Prostate gland (tissue), 2 donors: ENCODE measurements around the gene LHFPL3. TPM values are rescaled to one million over a fixed set of nuclear protein-coding genes. Genes with fewer than 3 reads are reported as not detected.

Experiments used
- DNase-seq: peaks from one replicate; pipeline ENCODE4 v3.0.0-alpha.2; 2019; ENCODE audit warnings: low spot score
- H3K27ac ChIP-seq, 2 donors: fragments of 200-600 bp; sonication (generic); 2 replicates each; pipeline ENCODE4 v1.5.1; 2017 to 2019
- H3K27me3 ChIP-seq: fragments of 200-600 bp; sonication (generic); replicated peaks from 2 replicates; pipeline ENCODE4 v1.5.1; 2019; ENCODE audit not compliant: insufficient read depth
- H3K36me3 ChIP-seq, 2 donors: fragments of 200-600 bp; sonication (generic); 1 replicate in 1 of 2; 2 replicates in 1 of 2; pipeline versions ENCODE4 v1.5.1 to v1.8.1; 2017 to 2019
- H3K4me1 ChIP-seq: fragments of 200-600 bp; sonication (generic); replicated peaks from 2 replicates; pipeline ENCODE4 v1.5.1; 2019
- H3K4me3 ChIP-seq, 2 donors: fragments of 200-600 bp; sonication (generic); 2 replicates each; pipeline ENCODE4 v1.5.1; 2017 to 2019
- H3K9me3 ChIP-seq: fragments of 200-600 bp; sonication (generic); 2 replicates; pipeline ENCODE4 v1.5.1; 2017
- POLR2A ChIP-seq: fragments of 450-650 bp; IDR thresholded peaks from one replicate; pipeline ENCODE4 v1.6.1; 2016; ENCODE audit warnings: antibody characterized with exemption, mild to moderate bottlenecking
- POLR2AphosphoS5 ChIP-seq: sonication (generic); formaldehyde crosslinking; IDR thresholded peaks from one replicate; pipeline ENCODE4 v1.6.1; 2017; ENCODE audit warnings: antibody characterized with exemption
- WGBS: methylation state at CpG from one replicate; pipeline ENCODE4 v1.1.5; 2018; 5-methylcytosine and 5-hydroxymethylcytosine counted together
- intact Hi-C: fragments of 100-400 bp; cut with DNase I; formaldehyde crosslinking; loops from one replicate; pipeline ENCODE4 v1.14.2; 2022
- total RNA-seq, 2 donors: library from RNA; depleted of rRNA; stranded (reverse); fragments of >200 nt; gene quantifications; one replicate each; pipeline ENCODE4 v1.1.0, GENCODE V29; 2016
- TF ChIP-seq, protein P1 (sequence below), 4 experiments: fragments of 200-600 bp in 2 of 4; fragments of 450-650 bp in 2 of 4; sonication (generic) in 2 of 4; IDR thresholded peaks; 1 replicate in 3 of 4; 2 replicates in 1 of 4; pipeline ENCODE4 v1.5.1; 2016 to 2019; ENCODE audit warnings: antibody characterized with exemption in 4 of 4, mild to moderate bottlenecking in 2 of 4, moderate library complexity in 2 of 4

Gene LHFPL3
- total RNA-seq, 2 donors from 2014 or later = 0.14 TPM; not detected in 1

DNA sequence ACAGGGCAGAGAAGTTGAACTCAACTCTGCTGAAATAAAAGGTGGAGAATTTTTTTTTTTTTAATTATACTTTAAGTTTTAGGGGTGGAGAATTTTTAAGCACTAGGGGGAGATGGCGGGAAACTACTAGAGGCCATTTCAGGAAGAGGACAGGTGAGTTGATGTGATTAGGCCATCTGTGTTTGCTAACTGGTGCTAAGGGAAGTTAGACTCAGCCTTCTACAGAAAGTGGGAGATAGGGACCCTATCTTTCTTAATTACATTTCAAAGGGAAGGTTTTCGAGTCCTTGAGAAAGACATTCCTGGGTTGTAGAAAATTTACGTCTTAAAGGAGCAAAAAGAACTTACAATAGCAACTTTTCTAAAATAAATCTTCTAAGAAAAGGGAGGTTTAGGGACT is 124.8 kb downstream of the LHFPL3 start:
- no peak for DNase-seq
- intact Hi-C loops = no loop called here
- H3K36me3 ChIP-seq = no peaks in the 10 kb centered on the region
- WGBS = 74% methylated on average over 3 of the region's 3 CpGs
- no peaks in the 10 kb centered on the region for H3K27me3 ChIP-seq
- no peaks in the 10 kb centered on the region for H3K9me3 ChIP-seq
- H3K4me1 ChIP-seq = no peaks in the 10 kb centered on the region
- H3K4me3 ChIP-seq = no peak overlapping the region
- H3K27ac ChIP-seq = no peak overlapping the region
- TF ChIP-seq POLR2AphosphoS5 (no peak), POLR2A (no peak)
- TF ChIP-seq, protein P1, sequence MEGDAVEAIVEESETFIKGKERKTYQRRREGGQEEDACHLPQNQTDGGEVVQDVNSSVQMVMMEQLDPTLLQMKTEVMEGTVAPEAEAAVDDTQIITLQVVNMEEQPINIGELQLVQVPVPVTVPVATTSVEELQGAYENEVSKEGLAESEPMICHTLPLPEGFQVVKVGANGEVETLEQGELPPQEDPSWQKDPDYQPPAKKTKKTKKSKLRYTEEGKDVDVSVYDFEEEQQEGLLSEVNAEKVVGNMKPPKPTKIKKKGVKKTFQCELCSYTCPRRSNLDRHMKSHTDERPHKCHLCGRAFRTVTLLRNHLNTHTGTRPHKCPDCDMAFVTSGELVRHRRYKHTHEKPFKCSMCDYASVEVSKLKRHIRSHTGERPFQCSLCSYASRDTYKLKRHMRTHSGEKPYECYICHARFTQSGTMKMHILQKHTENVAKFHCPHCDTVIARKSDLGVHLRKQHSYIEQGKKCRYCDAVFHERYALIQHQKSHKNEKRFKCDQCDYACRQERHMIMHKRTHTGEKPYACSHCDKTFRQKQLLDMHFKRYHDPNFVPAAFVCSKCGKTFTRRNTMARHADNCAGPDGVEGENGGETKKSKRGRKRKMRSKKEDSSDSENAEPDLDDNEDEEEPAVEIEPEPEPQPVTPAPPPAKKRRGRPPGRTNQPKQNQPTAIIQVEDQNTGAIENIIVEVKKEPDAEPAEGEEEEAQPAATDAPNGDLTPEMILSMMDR (IDR thresholded peaks at IDR 0.05) = no peak

DNA sequence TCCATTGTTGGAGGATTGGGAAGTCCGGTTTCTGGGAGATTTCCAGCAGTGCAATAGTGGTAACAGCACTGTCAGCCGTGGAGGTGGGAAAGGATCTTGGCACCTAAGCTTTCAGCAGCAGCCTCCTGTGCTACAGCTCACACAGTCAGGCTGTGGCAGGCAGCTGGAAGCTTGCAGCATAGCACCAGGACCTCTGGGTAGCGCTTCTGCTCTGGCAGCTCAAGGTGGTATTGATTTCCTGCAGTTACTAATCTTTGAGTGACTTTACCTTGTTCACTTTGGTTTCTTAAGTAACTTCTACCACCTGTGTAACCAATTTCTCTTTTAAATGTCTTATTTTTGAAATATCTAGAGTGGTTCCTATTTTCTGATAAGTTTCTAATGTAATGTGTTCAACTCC is 130.5 kb downstream of the LHFPL3 start:
- WGBS = 77% methylated on average over 3 of the region's 3 CpGs
- Histone ChIP-seq H3K27ac (no peak overlapping the region), H3K36me3 (no peaks in the 10 kb centered on the region), H3K4me3 (no peak overlapping the region), H3K9me3 (no peaks in the 10 kb centered on the region), H3K4me1 (no peaks in the 10 kb centered on the region), H3K27me3 (no peaks in the 10 kb centered on the region)
- TF ChIP-seq POLR2A (no peak), POLR2AphosphoS5 (no peak)
- TF ChIP-seq, protein P1 (IDR thresholded peaks at IDR 0.05) = no peak
- no peak for DNase-seq
- intact Hi-C loops = no loop called here

DNA sequence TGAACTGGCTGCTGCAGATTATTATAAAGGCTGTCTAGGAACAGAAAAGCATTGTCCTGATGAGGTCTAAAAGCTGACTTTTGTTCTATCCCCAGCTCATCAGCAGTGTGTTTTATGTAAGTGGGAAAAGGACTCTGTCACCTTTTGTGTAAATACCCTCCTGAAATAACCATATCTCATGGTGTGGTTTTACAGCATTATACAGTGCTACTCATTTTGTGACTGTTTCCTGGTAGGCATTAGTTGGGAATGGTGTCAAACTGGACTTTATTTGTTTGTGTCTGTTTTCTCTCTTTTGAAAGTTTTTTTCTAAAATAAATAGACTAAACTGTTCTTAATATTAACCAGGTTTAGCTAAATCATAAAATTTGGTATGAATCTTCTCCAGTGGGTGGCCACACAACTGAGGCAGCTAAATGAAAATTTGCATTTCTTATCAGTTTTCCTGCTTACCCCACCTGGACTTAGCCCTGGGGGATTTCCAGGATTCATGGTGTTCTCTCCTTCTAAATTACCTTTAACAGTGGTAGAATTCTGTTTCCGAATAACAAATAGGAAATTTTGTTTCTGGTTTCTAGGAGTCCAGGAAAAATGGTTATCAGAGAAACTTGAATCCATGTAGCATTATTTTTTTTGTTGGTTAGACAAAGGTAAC is 140.9 kb downstream of the LHFPL3 start:
- Histone ChIP-seq H3K36me3 (no peaks in the 10 kb centered on the region), H3K4me1 (no peaks in the 10 kb centered on the region), H3K9me3 (no peaks in the 10 kb centered on the region), H3K27ac (no peak overlapping the region), H3K4me3 (no peak overlapping the region), H3K27me3 (no peaks in the 10 kb centered on the region)
- TF ChIP-seq POLR2A (no peak), POLR2AphosphoS5 (no peak)
- TF ChIP-seq, protein P1 (IDR thresholded peaks at IDR 0.05) = no peak
- 88% methylated on average over 1 of the region's 1 CpG for WGBS
- no peak for DNase-seq
- intact Hi-C loops = no loop called here

DNA sequence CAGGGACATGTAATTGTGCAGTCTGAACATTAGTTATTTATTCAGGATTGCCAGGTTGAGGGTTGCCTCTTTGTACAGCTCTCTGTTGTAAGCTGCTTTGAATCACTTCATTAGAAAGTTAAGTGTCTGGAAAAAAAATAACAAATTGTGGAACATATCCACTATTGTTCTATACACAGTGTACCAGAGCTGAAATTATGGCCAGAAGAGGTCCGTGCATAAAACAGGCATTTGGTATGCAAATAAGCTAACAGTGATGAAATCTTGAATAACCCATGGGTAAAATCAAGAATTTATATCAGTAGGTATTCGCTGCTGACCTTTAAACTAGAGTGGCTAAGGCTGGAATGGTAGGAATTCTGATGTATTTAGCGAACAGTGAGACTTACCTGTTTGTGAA is 152.1 kb downstream of the LHFPL3 start:
- WGBS = 59% methylated on average over 3 of the region's 3 CpGs
- no peaks in the 10 kb centered on the region for H3K36me3 ChIP-seq
- DNase-seq = no peak
- intact Hi-C loops = no loop called here
- no peaks in the 10 kb centered on the region for H3K27me3 ChIP-seq
- TF ChIP-seq POLR2A (no peak), POLR2AphosphoS5 (no peak)
- TF ChIP-seq, protein P1 (IDR thresholded peaks at IDR 0.05) = no peak
- no peaks in the 10 kb centered on the region for H3K4me1 ChIP-seq
- H3K27ac ChIP-seq = no peak overlapping the region
- H3K4me3 ChIP-seq = no peak overlapping the region
- H3K9me3 ChIP-seq = no peaks in the 10 kb centered on the region

DNA sequence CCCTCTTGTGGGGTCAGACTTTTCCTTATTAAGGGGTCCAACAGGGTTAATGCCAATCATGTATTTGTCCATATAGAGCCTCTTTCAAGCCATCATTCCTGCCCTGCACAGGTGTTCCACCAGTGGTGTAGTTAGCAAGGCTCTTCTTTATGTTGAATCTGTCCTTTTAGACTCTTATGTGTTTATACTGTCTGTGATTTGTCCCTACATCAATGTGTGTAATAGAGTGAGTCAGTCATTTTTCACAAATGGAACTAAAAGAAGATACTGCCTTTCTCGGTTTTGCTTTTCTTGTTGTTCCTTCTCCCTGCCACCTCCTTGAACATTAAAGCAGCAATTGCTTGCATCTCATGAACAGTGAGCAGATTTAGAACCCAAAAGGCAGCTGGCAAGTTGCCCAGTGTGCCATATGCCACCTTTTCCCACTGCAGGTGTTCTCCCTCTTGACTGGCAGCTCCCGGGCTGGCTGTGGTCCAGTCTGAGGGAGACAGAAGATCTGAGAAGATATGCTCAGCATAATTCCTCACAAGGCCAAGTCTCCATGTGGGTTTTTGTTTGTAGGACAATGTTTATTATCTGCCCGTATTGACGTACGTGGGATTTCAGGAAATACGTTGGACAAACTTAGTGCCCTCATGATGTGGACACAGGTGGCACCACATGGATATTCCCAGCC is 154.1 kb downstream of the LHFPL3 start:
- TF ChIP-seq POLR2AphosphoS5 (no peak), POLR2A (no peak)
- TF ChIP-seq, protein P1 (IDR thresholded peaks at IDR 0.05) = no peak
- H3K27ac ChIP-seq = no peak overlapping the region
- 54% methylated on average over 6 of the region's 6 CpGs for WGBS
- H3K4me1 ChIP-seq = no peaks in the 10 kb centered on the region
- no peaks in the 10 kb centered on the region for H3K9me3 ChIP-seq
- H3K4me3 ChIP-seq = no peak overlapping the region
- H3K27me3 ChIP-seq = no peaks in the 10 kb centered on the region
- intact Hi-C loops = no loop called here
- no peak for DNase-seq
- no peaks in the 10 kb centered on the region for H3K36me3 ChIP-seq
